GM21528 (cell line): ENCODE data around the gene IL13RA2.

Experiments used
- ATAC-seq: cut with Tn5 transposase; IDR thresholded peaks from one replicate; pipeline ENCODE4 v1.9.1; 2021; ENCODE audit warnings: mild to moderate bottlenecking, moderate library complexity; ENCODE audit not compliant: unreplicated experiment, low FRiP score

The IL13RA2 gene, protein sequence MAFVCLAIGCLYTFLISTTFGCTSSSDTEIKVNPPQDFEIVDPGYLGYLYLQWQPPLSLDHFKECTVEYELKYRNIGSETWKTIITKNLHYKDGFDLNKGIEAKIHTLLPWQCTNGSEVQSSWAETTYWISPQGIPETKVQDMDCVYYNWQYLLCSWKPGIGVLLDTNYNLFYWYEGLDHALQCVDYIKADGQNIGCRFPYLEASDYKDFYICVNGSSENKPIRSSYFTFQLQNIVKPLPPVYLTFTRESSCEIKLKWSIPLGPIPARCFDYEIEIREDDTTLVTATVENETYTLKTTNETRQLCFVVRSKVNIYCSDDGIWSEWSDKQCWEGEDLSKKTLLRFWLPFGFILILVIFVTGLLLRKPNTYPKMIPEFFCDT

DNA sequence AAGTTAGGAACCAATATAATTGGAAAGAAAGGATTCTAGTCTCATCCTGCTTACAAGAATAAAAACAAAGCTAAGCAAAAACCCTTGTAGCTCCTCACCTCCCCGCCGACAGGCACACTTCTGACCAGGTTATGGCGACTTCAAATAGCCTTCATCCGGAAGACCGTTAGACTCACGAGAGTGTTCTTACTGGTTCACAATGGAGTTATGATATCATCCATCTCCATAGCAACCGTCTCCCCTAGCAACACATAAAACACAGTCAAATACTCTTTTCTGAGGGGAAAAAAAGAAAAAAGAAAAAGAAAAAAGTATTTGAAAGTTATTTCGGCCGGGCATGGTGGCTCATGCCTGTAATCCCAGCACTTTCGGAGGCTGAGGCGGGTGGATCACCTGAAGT lies at the start of gene IL13RA2:
IL13RA2 (minus strand) TSS at position 162 of the 400 bp plus-strand sequence. CDS start 347 bp downstream, outside the sequence.
- no peak for ATAC-seq

DNA sequence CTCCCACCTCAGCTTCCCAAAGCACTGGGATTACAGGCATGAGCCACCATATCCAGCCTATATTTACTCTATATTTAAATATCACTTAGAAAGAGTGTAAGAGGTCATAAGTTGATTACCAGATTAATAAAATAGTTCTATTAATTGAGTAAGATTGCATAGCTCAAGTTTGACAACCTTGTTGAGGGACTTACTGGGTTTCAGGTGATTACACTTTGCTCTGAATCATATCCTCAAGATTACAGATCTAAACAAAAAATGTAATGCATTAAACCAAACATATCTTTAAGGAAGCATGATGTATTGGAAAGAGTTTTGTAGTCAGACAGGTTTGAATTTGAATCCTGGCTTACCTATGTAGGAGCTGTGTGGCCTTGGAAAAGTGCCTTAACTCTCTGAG lies 47.9 kb upstream of the IL13RA2 start:
- no peak for ATAC-seq

DNA sequence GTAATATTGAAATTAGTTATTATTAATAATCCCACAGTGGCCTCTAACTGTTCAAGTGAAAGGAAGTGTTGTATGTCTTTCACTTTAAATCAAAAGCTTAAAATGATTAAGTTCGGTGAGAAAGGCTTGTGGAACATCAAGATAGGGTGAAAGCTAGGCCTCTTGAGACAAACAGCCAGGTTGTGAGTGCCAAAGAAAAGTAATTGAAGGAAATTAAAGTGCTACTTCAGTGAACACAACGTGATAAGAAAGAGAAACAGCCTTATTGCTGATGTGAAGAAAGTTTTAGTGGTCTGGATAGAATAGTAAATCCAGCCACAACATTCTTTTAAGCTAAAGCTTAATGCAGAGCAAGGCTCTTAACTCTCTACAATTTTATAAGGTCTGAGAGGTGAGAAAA lies 42.6 kb upstream of the IL13RA2 start:
- no peak for ATAC-seq

DNA sequence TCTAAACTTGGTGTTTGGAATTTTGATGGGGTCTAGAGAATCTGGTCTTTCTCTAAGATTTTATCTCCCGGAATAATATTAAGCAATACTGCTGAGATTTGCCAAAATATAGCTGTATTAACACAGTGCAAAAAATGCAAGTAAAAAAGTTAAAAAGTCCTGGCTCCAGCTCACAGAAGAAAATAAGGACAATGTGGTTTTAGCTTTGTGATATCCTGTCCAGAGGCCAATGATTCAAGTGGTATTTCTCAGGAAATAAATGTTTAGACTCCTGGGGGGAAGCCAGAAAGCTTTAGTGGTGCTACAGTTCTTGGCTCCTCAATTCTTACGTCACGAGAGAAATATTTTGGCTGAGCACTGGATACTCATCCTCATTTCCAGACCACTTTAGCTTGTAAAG lies 40.9 kb upstream of the IL13RA2 start:
- no peak for ATAC-seq

DNA sequence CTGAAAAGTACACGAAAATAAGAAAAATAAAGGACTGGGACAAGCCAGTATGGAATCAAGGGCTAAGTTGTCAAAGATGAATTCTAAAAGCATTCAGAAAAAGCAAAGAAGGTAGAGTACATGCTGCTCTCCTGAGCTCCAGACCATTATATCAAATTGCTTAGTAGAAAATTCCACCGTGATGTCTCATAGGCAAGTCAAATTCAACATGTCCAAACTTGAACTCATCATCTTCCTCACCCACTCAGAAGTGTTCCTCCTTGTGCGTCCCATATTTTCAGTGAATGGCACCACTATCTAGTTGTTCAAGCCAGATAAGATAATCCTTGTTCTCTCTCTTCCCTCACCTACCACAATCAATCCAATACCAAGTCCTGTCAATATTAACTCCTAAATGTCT lies 37.5 kb upstream of the IL13RA2 start:
- no peak for ATAC-seq

DNA sequence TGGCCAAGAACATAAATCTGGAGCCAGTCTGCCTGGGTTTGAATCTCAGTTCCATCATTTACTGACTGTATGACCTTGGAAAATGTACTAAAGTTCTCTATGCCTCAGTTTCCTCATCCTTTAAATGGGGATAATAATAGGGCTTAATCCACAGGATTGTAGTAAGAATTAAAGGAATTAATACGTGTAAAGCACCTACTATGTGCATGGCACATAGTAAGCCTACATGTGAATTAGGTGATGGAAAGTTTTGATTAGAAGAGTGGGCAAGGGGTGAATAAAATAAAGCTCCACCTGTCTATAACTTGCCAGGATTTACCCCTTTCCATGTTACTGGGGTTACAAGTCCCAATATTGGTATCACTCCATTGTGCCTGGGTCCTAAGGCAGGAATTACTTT lies 35.8 kb upstream of the IL13RA2 start:
- ATAC-seq, result no peak

DNA sequence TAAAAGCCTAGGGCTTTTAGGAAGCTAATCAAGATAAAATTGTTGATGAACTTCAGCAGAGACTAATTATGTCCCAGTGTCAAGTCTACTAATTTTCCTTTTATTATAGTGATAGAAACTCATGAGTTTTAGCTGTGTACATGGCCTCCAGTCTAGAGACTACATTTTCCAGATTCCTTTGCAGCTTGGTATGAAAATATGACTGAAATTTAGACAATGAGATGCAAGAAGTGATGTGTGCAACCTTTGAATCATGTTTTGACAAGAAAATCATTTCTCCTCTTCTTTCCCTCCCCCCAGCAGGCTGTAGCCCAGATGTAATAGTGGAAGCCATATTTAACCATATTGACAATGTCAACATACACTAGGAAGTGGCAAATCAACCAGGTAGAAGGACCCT lies 30.3 kb upstream of the IL13RA2 start:
- ATAC-seq, result no peak

DNA sequence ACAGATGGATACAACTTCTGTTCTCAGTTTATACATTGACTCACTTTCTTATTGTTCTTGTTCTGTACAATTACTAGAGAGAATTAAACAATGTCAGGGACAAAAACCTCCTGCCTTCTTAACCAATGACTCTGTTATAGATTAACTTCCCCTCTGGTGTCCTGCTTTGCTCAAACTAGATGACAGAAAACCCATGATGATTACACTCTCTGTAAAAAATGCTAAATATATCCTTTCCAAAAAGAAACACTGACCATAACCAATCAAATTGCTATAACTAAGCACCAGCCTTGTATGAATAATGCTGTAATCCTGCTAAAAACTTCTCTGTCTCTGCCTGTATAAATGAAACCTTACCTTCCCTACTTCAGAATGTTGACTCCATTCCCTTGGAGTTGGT lies 29.8 kb upstream of the IL13RA2 start:
- no peak for ATAC-seq

DNA sequence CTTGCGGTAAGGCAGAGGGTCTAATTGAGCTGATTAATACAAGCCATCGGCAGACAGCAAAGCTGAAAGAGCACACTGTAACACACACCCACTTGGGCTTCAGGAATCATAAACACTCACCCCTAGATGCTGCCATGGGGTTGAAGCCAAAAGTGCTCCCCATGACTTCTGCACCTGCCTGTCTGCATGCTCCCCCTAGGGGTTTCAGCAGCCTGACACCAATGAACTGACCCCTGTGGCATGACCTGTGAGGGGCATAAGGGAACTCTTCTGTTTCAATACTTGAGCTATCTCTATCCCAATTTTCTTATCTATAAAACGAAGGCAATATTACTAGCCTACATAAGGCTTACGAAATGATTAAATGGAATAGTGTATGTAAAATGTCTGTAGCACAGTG lies 23.0 kb upstream of the IL13RA2 start:
- ATAC-seq, result no peak

DNA sequence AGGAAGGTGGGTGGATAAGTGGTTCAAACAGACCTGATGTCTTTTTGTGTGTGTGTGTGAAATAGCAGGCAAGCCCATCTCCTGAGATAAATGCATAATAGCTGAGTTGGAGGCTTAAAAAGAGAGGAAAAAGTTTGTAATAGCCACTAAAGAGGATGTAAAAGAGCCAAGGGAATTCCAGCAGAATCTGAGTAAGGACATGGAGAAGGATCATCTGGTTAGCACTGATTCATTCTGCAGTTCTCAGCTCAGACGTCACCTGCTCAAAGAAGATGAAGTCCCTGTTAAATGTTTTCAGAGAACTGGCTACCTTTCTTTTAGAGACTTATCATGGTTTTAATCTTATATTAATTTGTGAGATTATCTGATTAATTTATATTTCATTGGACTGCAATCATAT lies 21.0 kb upstream of the IL13RA2 start:
- no peak for ATAC-seq

DNA sequence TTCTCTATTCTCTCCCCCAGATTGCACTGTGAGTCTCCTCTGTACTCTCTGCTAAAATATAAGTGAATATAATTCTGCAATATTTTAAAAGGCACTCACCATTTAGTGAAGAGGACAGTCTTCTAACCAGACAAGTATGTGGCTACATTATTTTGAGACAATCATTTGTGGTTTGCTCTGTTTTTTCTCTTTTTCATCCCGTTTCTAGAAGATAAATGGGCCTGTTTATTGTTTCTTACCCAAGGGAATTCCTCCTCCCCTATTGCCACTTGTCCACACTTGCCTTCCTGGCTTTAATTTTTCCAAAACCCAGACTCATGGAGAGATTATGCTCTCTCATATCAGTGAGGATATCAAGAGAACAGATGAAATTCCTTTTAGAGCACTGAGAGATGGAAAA lies 18.6 kb upstream of the IL13RA2 start:
- no peak for ATAC-seq

DNA sequence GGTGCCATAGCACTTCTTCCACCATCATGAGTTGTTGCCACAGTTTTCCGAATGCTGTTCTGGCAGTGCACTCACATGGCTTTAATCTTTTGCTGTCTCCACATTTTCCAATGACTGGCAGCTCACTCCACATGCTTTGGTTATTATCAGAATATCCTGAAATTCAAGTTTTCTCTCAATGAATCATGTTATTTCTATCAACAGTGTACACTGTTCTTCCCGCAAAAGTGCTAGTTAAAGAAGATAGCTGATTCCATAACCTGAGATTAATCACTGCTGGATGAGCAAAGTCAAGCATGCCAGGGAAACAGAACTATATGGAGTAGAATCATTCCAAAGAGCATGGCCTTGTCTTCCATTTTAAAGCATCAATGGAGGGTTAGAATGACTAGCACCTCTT lies 14.6 kb upstream of the IL13RA2 start:
- ATAC-seq, result no peak

DNA sequence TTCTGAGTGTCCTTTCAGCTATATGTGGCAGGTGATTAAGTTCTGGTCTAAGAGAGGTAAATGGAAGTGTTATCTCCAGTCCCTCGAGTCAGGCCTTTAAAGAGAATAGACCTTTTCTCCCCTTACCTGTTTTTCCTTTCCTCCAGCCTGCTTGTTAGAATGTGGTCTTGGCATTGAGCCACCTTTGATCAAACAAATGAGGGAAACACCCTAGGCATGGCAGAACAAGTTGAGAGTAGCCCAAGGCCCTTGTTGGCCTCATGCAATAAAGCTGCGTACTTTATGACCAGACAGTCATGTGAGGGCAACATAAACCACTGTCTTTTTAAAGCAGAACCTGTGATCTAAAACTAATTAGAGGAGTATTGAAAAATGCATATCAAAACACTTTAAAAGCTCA lies 13.2 kb upstream of the IL13RA2 start:
- no peak for ATAC-seq

DNA sequence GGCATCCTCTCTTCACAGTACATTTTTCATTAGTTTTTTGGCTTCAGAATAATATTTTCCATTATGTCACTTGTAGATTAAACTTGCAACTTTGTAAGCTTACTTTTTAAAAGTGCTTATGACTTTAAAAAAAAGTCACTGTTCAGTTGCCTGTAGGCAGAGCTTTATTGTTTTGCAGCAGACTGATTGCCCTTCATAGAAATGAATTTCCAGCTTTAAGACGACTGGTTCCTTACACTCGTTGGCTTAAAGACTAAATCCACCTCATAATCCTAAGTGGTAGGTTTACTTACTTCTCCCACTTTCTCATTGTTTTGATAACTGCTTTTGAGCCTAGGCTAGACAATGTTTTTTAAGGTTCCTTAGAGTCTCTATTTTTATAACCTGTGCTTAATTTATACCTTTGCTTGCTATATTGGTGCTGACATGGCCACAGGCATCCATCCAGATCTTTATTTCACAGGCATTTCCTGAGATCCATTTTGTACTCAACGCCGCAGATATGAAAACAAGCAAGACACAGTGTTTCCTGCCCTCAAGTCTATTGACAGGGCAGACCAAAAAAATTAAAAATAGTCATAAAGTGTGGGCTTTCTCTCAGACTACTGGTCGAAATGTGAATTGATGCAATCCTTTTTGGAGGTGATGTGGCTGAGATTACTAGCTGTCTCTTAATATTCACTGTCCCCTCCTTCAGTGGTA lies 12.6 kb upstream of the IL13RA2 start:
- no peak for ATAC-seq

DNA sequence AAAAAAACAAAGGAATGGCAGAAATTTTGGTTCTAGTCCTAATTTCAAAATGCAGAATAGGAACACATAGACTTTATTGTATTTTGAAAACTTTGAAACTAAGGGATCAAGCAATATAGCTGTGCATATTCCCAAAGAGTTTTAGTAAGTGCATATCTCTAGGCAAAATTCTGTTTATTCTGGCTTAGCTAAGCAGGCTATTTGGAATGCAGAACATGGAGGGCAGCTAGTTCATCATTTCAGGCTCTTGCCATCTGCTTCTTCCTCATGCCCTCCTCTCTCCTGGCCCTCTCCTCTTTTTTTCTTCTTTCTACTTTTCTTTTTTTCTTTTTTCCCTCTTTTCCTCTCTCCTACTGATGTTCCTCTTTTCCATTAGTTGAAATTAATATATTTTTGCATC lies 12.0 kb upstream of the IL13RA2 start:
- ATAC-seq, result no peak

DNA sequence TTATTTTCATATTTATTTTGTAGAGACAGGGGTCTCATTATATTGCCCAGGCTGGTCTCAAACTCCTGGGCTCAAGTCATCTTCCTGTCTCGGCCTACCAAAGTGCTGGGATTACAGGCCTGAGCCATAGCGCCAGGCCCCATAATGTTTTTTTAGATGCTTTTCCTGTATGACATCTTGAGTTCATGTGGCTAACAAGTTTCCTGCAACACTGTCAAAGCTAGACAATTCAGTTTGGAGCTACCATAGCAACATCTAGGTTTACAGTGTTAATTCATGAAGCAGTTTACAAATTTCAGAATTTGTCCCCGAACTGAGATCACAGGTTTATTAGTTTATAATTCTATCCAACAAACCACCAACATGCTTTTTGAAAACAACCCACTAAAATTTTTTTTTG lies 6.4 kb upstream of the IL13RA2 start:
- ATAC-seq, result no peak

DNA sequence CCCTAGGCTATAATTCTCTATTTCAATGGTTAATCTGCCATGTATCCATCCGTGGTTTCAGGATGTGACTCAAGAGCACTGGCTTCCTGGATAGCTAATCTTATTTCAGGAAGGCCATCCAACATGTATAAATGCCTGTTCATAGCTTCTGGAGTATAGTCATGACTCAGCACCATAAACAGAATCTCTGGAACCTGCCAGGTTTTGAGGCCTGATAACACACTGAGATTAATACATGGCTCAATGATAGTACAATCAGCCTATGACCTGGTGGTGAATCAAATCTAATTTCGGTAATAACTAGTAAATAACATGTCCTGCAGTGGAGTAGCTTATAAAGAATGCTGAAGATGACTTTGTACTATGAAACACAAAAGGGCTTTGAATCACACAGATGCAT lies 5.7 kb upstream of the IL13RA2 start:
- ATAC-seq, result no peak

DNA sequence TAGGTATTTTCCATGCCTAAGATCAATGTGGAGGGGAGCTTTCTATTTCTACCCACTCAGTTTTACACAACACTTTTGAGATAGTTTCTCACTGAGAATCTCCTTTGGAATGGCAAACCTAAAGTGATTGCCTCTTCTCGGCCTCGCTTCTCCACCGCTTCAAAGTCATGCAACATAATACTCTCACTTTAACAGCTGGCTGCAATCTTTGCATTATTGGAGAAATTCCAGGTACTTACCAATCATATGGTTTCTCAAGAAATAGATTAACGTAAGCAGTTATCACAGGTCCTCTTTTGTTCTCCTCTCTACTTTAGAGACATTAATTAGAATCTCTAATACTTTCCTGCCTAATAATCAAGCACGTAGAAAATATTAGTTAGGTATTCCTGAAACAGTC lies 3.7 kb upstream of the IL13RA2 start:
- no peak for ATAC-seq

DNA sequence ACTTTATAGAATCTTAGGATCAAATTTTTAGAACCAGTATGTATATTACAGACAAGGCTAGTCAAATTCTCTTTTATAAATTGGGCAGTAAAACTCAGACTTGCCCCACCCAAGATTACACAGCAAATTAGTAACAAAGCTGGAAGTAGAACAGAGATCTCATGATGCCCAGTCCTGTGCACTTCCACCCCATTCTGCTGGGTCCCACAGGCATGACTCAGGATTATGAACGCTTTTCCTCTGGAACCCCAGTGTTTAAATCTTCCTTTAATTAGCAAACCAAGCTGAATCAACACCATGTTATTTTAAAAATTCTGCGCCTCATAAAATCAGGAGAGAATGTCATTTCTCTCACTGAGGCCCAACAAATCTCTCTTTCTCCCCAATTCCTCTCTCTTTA lies 1.5 kb upstream of the IL13RA2 start:
- no peak for ATAC-seq

DNA sequence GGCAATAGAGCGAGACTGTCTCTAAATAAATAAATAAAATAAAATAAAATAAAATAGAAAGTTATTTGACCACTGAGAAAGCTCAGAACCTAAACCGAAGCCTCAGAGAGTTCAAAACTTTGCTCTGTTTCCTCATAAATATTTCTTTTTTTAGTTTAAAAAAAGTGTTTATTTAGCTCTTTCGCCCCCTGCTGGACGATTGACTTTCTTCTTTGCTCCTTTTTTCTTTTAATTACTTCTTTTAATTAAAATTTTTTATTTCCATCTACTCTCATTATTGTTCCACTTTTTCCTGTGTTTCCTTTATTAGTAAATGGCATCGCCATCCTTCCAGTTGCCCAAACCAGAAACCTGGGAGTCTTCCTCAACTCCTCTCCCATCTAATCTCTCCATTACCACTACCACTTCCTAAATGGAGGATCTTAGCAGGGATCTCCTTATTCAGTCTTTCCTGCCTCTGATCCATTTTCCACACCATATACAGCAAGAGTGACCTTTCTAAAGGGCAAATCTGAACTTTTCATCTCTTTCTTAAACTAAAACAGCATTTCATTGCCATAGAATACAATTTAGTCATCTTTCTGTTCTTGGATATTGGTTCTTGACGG lies 728 bp upstream of the IL13RA2 start:
- no peak for ATAC-seq

DNA sequence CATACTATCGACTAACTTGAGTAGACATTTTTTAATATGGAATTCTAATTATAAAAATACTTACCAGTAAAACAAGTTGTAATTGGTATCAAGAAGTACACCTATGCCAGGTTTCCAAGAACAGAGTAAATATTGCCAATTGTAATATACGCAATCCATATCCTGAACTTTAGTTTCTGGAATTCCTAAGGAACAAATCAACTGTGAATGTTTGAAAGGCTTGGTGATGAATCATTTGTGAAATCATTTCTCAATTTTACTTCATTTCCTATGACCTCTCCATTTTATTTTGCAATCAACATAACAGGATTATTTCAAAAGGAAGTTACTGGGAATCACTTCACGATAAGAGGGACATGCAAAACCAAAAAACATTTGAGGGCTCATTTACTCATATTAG lies 3.7 kb downstream of the IL13RA2 start:
- ATAC-seq, result no peak

DNA sequence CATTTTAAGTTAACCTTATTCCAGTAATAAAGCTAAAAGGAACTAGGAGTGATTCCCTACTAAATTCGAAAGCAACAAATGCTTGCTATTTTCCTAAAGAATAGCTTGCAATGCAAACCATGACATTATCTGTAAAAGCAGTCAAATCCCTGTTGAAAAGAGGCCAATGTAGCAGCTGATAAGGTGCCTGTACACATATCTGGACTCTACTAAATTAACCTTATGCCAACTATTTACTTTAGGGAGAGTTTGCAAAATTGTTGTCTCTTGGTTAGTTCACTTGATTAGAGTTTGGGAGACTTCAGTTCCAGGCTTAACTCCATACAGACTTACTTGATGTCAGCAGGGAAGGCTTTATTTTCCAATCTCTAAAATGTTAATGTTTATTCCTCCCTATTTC lies 6.0 kb downstream of the IL13RA2 start:
- ATAC-seq, result no peak
